ENCODE results near the gene CNOT10.
"Not testable (repeated sequence)": the region's sequence is repeated elsewhere in the genome, so short reads cannot be mapped to it uniquely, and the experiment has no call there.

CNOT10 gene

DNA sequence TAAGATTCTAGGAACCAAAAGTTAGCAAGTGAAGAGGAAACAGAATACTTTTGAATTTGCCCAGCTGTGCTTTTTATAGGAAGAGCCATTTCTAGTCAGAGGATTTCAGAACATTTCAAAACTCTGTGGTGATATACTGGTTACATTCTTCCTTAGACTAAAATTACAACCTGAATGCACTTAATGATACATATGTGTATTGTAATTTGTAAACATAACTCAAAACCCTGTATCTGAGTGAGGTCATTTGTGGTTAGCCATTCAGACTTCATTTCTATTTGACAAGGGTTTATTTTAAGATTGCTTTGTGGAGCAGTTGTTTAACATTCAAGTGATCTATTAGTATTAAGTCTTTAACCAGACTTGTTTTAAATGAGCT is 73.4 kb downstream of the CNOT10 start:
- DNase-seq, result no peak

DNA sequence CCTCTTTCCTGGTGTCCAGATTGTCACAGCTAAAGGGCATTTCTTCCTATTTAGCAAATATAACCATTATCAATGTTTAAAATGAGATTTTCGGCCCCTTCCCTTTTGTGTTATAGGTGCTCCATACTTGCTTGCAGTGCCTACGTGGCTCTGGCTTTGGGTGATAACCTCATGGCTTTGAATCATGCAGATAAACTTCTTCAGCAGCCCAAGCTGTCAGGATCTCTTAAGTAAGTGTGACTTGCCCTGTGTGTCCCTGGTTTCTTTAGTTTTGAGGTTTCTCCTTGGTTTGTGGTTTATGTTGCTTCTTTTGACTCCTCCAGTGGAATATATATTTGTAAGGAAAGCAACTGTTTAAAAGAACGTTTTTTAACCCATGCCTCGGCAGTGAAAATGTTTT is 74.4 kb downstream of the CNOT10 start:
- no peak for DNase-seq

DNA sequence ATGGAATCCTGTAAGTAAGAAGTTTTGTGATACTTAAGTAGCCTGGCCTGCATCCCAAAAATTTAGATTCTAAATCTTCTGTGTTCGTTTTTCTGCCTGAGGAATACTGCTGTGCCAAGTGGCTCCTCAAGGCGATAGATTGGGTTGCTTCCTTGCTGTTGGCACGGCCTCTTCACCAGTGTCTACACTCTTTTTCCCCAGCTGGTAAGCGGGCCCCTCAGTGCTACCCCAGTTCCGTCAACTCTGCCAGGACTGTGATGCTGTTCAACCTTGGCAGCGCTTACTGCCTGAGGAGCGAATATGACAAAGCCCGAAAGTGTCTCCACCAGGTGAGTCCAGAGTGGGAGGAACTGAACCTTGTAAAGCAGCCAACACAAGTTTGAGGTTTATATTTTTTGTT is 79.5 kb downstream of the CNOT10 start:
- DNase-seq, result no peak

DNA sequence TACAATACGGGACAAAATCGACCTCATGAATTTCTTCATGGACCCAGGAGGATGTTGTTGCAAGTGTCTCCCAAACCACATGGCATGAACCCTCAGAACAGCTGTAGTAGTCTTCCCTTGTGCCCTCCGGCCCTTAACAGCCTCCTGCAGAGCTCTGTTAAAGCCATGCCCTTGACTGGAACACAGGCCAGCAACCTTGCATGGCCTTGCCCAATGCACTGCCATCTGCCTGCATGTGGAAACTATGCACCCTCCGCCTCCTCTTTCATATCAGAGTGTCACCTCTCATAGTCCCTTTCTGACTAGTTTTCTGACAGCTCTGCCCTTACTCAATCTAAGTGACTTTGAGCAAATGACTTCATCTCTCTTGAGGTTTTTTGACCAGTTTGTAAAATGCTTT is 93.4 kb downstream of the CNOT10 start:
- DNase-seq, result no peak

DNA sequence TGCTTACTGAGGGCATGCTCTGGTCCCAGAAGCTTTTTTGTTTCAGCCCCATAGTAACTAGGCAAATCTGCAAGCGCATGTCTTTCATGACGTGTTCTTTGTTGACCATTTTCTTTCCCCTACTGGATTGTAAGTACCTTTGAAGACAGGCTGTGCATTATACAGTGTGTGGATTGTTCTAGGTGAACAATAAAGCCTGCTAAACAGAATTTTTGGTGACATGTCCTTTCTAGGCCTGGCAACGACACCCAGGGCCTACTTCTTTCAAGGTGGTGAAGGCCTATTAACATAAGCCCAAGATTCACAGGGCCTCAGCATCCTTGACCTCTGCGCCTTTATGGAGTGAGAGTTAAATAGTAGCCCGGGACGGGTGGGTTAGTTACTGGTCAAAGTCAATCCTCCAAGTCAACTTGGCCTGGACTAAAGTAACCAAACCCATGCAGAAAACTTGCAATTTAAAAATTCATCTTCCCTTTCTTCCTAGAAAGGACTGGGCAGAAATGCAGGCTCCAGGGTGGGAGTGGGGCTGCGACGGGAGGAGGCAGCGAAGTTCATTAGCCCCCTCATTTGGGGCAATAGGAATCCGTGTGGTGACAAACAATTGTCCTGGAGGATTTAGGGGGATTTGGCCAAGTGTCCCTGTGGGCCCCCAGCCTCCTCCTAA is 95.2 kb downstream of the CNOT10 start:
- DNase-seq, result no peak

DNA sequence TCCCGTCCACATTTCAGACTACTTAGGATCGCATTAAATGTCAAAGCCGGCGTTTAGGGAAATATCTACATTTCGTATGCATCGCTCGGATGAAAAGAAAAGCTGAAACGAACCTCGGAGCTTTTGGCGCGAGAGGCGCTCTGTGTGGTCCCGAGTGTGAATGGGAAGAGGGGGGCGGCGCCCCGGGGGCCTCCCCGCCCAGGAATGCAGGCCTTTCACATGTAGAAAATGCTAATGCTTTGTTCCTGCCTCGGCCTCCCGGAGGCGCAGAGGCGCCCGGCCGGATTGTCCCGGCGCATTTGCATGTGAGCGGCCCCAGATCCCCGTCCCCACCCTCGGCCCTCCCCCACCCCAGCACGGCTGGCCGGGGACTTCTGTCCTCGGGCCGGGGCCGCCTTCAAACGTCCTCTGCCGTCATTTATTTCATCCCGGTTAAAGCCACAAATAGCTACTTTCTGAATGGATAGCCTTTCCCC is 95.8 kb downstream of the CNOT10 start:
- no peak for DNase-seq

DNA sequence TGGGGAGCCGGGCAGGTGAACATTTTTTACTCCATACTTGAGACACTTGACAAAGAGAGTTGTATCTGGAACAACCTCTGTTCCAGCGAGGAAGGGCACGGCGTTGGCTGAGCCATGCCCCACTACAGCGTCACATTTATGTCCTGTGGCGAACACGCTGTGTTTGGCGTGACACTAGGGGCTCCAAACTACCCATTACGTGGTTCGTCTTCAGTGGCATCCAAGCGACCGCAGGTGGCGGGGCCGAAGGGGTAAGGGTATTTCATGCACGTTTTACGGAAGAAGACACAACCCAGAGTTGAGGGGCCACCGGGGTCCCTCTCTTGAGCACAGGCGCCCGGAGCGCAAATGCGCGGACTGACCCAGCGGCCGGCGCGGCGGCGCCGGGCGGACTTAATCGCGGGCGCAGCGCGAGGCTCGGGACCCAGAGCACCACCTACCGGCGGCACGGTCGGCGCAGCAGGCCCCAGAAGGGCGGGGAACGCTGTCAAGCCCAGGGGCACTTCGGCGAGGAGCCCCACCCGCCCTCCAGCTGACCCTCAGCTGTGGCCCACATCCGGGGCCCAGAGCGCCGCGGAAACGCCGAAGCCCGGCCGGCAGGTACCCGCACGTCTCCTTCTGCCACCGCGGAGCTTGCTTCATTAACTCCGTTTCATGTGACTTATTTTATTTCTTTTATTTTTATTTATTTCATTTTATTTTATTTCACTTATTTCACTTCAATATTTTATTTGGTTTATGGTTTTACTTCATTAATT is 96.4 kb downstream of the CNOT10 start:
- no peak for DNase-seq

DNA sequence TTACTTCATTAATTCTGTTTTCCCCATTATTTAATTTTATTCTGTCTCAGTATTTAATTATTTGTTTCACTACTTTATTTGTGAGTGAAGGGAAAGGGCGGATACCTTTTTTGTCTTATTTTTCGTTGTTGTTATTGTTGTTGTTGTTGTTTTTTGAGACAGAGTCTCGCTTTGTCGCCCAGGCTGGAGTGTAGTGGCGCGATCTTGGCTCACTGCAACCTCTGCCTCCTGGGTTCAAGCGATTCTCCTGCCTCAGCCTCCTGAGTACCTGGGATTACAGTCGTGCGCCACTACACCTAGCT is 96.9 kb downstream of the CNOT10 start:
- not testable (repeated sequence) for DNase-seq

DNA sequence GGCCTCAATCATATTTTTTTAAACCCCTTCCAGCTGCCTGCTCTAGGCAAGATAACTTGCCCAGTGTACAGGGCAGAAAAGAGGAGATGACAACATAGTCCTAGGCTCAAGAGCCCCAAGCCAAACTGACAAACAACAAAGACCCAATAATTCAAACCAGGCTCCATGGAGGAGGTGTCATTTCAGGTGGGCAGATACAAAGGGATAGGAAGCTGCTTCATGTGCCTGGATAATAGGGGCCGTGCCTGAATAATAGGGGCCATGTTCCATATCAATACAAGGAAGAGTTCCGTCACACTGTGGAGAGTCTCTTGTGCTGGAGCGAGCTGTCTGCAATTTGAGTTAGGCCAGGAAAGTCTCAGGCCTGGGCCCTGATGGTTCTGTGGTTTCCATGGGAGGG is 97.4 kb downstream of the CNOT10 start:
- DNase-seq, result no peak

DNA sequence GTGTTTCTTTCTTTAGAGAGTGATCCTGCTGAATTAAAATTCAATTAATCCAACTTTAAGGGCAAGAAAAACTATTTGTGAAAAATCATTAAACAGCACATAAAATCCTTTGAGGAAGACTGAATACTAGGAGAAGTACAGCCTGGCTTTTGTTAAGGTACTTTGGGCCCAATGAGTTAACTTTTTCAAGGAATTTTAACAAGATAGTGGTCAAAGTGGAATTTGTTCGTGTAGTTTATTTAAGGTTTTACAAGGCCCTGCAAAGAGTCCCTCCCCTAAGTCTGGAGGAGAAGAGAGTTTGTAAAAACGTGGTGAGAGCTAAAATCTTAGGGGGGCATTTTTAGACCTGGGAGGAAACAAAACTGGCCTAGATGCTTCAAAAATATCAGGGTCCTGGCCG is 106.8 kb downstream of the CNOT10 start:
- no peak for DNase-seq

DNA sequence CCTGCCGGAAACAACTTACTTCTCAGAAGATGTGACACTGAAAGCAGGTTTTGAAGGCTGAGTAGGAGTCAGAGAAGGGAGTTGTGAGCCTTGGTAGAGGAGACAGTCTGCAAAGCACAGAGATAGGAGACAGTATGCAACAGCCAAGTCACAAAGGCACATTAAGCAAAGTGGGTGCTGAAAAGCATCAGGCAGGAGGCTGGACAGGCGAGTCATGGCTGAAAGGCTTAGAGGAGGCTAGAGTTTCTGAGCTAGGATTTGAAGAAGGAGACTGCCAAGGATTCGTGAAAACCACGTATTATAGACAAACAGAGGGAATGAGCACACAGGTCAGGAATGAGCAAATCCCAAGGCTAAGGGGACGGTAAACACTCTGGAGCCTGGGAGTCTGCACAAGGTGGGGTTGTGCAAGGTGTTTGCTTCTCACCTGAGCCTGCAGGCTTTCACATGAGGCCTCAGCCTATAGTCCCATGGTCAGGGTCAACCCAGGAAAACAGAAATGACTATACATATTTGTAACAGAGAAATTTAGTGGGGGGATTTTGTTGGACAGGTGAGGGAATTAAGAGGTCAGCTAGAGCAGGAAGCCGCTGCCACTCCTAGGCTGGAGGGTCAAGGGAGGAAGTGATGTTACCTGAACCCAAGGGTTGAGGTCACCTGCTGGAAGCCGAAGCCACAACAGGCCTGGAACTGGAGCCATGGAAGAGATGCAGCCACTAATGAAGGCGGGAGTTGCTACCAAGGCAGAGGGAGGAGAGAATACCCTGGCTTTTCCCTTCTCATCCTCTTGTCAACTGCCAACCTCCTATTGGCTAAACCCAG is 109.7 kb downstream of the CNOT10 start:
- DNase-seq, result no peak

DNA sequence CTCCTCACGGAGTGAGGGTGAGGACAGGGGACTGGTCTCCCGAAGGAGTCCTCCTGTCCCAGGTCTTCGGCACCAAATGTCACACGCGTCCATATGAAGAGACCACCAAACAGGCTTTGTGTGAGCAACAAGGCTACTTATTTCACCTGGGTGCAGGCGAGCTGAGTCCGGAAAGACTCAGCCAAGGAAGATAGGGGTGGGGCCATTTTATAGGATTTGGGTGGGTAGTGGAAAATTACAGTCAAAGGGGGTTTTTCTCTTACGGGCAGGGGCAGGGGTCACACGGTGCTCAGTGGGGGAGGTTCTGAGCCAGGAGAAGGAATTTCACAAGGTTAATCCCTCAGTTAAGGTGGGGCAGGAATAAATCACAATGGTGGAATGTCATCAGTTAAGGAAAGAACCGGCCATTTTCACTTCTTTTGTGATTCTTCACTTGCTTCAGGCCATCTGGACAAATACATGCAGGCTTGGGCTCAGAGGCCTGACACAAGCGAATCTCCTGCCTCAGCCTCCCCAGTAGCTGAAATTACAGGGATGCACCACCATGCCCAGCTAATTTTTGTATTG is 111.5 kb downstream of the CNOT10 start:
- not testable (repeated sequence) for DNase-seq

DNA sequence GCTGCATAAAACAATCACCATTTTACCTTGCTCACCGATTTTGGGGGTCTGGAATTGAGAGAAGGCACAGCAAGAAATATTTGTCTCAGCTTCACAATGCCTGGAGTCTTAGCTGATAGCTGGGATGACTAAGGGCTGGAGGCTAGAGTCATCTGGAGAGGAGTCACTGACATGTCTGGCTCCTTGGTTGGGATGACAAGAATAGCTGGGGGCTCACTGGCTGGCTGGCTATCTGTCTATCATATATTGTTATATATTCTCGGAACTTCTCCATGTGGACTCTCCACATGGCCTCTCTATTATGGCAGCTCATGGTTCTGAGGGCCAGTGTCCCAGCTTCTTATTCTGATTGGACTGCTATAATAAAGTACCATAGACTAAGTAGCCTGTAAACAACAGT is 112.8 kb downstream of the CNOT10 start:
- DNase-seq, result no peak

DNA sequence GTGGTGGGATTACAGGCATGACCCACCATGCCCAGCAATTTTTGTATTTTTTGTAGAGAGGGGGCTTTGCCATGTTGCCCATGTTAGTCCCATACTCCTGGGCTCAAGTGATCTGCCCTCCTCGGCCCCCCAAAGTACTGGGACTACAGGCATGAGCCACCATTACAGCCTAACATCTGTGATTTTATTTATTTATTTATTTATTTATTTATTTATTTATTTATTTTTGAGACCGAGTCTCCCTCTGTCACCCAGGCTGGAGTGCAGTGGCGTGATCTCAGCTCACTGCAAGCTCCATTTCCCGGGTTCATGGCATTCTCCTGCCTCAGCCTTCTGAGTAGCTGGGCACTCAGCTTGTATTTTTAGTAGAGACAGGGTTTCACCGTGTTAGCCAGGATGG is 116.5 kb downstream of the CNOT10 start:
- not testable (repeated sequence) for DNase-seq

DNA sequence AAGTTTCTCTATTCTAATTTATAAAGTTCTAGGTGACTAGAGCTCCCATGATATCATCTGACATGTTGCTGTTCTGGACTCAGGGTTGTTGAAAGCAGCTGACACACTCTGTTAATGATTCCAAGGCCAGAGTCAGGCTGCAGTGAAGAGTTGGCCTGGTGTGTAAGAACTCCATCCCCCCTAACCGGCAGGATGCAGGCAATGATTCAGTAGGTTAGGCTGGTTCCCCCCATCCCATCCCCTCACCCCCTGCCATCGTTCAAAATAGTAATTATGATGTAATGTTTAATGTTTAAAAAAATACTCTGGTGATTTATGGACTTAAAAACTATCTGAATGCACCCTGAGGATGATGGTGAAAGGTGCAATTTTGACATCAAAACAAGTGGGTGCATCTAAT is 128.2 kb downstream of the CNOT10 start:
- DNase-seq, result no peak

DNA sequence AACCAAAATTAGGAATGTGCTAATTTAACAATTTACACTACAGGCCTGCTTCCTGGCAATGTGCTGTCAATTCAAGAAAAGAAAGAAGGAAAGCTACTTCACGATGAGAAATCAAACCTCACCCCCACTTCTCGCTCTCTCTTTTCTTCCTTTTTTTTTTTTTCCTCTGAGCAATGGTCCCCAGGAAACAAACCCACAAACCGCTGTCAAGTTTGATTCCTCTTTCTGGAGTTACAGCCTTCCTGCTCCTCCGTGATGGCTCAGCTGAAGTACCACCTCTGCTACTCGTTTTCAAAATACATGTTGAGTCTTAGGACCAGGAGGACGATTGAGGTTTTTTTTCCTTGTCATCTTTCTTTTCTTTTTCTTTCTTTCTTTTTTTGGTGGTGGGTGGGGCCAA is 129.4 kb downstream of the CNOT10 start:
- no peak for DNase-seq

DNA sequence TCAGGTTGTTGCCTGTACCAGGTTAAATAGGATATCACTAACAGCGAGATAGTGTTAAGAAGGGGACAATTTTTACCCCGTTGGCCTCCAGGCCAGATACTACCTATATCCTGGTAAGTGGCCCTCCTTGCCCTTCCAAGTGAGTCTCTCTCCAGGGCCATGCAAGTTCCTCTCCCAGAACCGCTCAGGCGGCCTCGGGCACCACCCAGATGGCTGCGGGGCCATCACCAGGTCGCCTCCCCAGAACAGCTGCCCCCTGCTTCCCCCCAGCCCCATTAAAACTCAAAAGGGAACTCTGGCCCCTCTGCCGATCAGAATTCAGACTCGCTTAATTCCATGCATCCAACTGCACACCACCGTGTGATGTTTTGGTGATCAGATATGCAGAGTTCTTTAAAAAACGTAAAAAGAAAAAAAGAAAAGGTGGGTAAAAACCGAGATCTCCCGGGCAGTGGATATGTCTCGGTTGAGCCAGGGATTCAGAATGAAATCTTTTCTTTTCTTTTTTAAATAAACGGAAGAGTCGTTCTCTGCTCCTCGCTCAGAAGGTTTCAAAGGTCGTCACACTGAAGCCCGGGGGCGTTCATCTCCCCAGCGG is 131.0 kb downstream of the CNOT10 start:
- no peak for DNase-seq

DNA sequence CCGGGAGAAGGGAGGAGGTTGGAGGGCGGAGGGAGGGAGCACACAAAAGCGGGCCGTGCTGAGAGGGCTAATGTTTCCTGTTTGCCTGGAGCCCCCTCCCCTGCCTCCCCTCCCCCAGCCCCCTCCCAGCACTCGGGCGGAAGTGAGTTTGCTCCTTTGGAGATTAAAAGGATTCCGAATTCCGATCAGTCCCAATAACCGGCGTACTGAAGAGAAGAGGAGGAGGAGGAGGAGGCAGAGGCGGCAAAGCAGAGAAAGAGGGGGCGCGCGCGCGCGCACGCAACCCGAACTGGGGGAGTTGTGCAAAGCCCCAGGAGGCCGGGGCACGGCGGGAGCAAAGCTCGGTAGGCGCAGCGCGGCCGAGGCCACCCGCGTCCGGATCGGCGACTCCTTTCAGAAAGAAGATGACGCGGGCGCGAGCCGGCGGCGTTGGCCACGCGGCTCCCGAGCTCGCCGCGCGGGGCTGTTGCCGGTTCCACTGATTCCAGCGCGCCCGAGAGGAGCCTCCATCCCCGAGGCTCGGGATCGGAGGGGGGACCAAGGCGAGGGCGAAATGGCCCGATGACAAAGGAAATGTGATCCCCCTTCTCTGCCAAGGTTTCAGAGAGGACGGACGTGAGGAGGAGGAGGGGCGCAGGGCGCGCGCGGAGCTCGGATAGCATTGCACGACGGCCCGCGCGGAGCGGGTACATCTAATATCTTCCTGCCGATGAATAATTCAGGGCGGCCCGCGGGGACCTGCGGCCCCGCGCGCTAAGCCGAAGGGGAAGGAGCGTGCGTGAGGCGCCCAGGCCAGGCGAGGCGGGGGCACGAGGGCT is 131.7 kb downstream of the CNOT10 start:
- no peak for DNase-seq

DNA sequence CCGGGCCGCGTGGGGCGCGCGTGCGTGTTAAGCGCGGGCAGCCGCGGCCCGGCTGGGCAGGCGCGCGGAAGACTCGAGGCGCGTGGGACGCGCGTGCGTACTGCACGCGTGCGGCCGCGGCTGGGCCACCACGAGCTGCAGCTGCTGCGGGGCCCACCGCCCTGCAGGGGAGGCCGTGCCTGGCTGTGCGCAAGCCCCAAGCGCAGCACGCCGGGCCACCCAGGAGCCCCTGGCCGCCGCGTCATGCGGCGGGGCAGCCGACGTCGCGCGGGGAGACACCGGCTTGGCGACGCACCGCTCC is 132.2 kb downstream of the CNOT10 start:
- no peak for DNase-seq

DNA sequence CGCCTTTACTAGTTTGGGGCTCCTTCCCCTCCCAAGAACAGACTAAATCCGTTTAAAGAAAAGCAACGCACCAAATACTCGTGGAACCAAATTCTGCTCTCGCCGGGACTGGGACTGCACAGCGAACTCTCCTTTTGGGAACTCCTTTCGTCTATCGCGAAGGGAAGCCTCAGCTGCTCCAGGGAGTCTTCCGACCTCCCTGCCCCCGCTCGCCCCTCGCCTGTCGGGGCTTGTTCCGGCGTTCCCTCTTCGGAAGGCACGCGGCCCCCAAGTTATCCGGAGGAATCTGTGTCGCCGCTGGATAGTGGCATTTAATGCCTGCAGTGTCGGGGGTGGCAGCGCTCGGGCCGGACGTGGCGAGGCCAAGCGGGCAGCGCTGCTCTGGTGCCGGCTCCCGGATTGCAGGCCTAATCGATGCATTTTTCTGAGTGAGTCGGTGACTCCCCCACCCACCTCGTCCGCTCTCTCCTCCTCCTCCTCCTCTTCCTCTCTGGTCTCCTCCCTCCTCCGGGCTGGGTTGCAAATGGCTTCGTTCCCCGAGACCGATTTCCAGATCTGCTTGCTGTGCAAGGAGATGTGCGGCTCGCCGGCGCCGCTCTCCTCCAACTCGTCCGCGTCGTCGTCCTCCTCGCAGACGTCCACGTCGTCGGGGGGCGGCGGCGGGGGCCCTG is 132.7 kb downstream of the CNOT10 start, which contains the start of gene TRIM71:
Gene TRIM71, plus strand, starts transcription at position 440 of the 671 bp plus-strand sequence. Its CDS starts 84 bp downstream, at position 524.
- no peak for DNase-seq

DNA sequence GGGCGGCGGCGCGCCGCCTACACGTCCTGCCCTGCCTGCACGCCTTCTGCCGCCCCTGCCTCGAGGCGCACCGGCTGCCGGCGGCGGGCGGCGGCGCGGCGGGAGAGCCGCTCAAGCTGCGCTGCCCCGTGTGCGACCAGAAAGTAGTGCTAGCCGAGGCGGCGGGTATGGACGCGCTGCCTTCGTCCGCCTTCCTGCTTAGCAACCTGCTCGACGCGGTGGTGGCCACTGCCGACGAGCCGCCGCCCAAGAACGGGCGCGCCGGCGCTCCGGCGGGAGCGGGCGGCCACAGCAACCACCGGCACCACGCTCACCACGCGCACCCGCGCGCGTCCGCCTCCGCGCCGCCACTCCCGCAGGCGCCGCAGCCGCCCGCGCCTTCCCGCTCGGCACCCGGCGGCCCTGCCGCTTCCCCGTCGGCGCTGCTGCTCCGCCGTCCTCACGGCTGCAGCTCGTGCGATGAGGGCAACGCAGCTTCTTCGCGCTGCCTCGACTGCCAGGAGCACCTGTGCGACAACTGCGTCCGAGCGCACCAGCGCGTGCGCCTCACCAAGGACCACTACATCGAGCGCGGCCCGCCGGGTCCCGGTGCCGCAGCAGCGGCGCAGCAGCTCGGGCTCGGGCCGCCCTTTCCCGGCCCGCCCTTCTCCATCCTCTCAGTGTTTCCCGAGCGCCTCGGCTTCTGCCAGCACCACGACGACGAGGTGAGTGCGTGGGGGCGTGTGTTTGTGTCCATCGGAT is 133.4 kb downstream of the CNOT10 start:
- no peak for DNase-seq

All from NCI-H524 treated with DMSO at 0.1 percent for 48 hours (cell line).